Kidney capillary endothelial cell (primary cell): ENCODE data around the gene PADI2.

Experiments
- DNase-seq: peaks from one replicate; pipeline ENCODE4 v3.0.0-alpha.2; 2018; ENCODE audit warnings: low spot score

PADI2 gene

GRCh38 chr1:17112496-17113236, 6.6 kb downstream of the PADI2 start:
- no peak for DNase-seq

- DNase-seq, result no peak
Observed at GRCh38 chr1:17112076-17112475, 7.2 kb downstream of the PADI2 start.

GRCh38 chr1:17110555-17110926, 8.7 kb downstream of the PADI2 start:
- no peak for DNase-seq

- no peak for DNase-seq
Observed at GRCh38 chr1:17109892-17110554, 9.2 kb downstream of the PADI2 start.

GRCh38 chr1:17108786-17109185, 10.5 kb downstream of the PADI2 start:
- DNase-seq, result no peak

- no peak for DNase-seq
Observed at GRCh38 chr1:17108360-17108759, 10.9 kb downstream of the PADI2 start.

- no peak for DNase-seq
Observed at GRCh38 chr1:17104782-17105181, 14.5 kb downstream of the PADI2 start.

- DNase-seq, result no peak
Observed at GRCh38 chr1:17102232-17102631, 17.0 kb downstream of the PADI2 start.

- no peak for DNase-seq
Observed at GRCh38 chr1:17101261-17101660, 18.0 kb downstream of the PADI2 start.

GRCh38 chr1:17099616-17100340, 19.5 kb downstream of the PADI2 start:
- DNase-seq, result no peak

GRCh38 chr1:17098446-17099317, 20.6 kb downstream of the PADI2 start:
- no peak for DNase-seq

GRCh38 chr1:17097787-17098186, 21.5 kb downstream of the PADI2 start:
- no peak for DNase-seq

- no peak for DNase-seq
Observed at GRCh38 chr1:17097147-17097546, 22.1 kb downstream of the PADI2 start.

GRCh38 chr1:17096584-17096983, 22.7 kb downstream of the PADI2 start:
- no peak for DNase-seq

GRCh38 chr1:17095141-17095540, 24.1 kb downstream of the PADI2 start:
- no peak for DNase-seq

- no peak for DNase-seq
Observed at GRCh38 chr1:17094664-17095063, 24.6 kb downstream of the PADI2 start.

GRCh38 chr1:17093822-17094393, 25.3 kb downstream of the PADI2 start:
- DNase-seq, result no peak

- DNase-seq, result no peak
Observed at GRCh38 chr1:17091252-17091651, 28.0 kb downstream of the PADI2 start.

- no peak for DNase-seq
Observed at GRCh38 chr1:17089506-17089905, 29.7 kb downstream of the PADI2 start.

- DNase-seq, result no peak
Observed at GRCh38 chr1:17086751-17087150, 32.5 kb downstream of the PADI2 start.

- no peak for DNase-seq
Observed at GRCh38 chr1:17084787-17085186, 34.5 kb downstream of the PADI2 start.

GRCh38 chr1:17082761-17083160, 36.5 kb downstream of the PADI2 start:
- DNase-seq, result no peak
